Measurements from ENCODE around the gene DLGAP4. TPM values are rescaled to one million over a fixed set of nuclear protein-coding genes. Genes with fewer than 3 reads are reported as not detected.

DLGAP4 gene
- total RNA-seq, 1 experiment from 2014 or later, result 17.2 TPM

DNA sequence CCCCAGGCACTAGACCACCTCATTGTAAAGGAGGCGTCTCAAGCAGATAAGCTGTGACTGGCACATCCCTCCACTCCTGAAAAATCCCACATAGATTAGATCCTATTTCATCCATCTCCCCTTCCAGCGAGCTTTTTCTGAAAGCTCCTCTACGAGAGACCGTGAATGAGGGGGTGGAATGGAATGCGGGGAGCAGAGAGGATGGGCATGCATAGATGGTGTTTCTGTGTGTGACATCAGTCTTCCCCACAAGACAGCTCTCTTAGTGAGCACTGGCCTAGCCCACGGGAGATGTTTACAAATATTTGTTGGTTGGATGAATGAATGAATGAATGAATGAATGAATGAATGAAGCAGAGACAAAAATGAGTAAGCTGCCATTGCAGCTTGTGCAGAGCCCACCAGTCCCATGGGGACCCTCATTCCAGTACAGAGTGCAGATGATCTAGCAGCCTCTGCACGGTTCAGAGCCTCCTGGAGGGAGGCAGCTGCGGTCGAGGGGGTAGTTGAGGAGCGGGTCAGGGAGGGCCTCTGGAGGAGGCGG is 98.4 kb downstream of the DLGAP4 start:
- DNase-seq (ENCODE audit: low read depth), result no peak

- peak; percentile 60 for DNase-seq (ENCODE audit: low read depth)
These were observed 99.1 kb downstream of the DLGAP4 start for GRCh38 chr20:36405255-36405654.

DNA sequence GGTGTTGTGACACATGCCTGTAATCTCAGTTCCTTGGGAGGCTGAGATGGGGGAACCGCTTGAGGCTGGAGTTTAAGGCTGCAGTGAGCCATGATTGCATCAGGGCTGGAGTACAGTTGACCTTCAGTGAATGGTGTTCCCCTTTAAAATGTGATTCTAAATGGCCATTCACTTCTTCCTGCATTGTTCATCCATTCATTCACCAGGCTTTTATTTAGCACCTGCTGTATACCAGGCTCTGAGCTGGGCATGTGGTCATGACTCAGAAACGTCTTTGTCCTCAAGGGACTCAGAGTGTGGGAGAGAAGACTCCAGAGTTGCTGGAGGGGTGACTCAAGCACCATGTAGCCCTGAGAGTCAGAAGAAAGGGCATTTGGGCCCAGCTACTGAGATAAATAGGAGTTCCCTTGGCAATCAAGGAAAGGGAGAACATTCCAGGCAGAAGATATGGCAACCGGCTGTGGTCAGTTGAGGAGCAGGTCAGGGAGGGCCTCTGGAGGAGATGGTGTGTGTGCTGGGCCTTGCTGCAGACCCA is 101.1 kb downstream of the DLGAP4 start:
- peak; percentile 62 for DNase-seq (ENCODE audit: low read depth)

GRCh38 chr20:36408219-36408618 is 102.1 kb downstream of the DLGAP4 start:
- DNase-seq (ENCODE audit: low read depth), result peak; percentile 82

GRCh38 chr20:36411861-36412454 is 105.8 kb downstream of the DLGAP4 start:
- DNase-seq (ENCODE audit: low read depth), result no peak

DNA sequence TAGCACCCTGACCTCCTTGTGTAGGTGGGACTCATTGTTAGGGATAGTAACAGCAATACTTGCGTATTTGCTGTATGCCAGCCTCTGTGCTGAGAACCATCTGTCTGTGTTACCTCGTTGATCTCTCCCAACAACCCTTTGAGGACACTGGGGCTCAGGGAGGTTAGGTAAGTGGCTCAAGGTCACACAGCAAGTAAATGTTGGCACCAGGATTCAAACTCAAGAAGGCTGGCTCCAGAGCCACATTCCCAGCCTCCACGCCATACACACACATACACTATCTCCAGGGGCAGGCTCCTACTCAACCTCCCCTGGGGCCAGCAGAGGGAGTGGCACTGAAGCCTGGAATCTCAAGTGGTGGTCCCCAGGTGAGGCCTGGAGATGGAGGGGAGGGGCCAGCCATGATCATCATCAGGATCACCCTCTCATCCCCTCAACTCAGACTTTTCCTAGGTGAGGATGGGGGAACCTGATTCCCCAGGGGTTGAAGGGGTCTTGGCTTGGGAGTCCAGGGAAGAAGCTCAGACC is 109.4 kb downstream of the DLGAP4 start:
- no peak for DNase-seq (ENCODE audit: low read depth)

DNA sequence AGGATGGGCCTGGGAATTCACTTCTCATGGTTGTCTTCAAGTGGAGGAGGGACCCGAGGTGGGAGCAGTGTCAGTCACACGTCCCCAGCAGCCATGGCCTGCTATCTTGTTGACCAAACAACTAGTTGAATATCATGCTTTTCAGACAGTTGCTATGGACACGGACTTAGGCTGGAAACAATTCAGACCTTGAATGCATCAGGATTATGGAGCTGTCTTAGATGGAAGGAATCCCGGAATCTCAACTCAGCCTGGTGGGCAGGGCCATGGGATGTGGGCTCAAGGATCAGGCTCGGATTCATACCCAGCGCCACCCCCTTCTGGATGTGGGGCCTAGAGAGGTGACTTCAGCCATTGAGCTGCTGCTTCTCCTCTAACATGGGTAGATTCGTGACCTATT is 112.6 kb downstream of the DLGAP4 start:
- no peak for DNase-seq (ENCODE audit: low read depth)

DNA sequence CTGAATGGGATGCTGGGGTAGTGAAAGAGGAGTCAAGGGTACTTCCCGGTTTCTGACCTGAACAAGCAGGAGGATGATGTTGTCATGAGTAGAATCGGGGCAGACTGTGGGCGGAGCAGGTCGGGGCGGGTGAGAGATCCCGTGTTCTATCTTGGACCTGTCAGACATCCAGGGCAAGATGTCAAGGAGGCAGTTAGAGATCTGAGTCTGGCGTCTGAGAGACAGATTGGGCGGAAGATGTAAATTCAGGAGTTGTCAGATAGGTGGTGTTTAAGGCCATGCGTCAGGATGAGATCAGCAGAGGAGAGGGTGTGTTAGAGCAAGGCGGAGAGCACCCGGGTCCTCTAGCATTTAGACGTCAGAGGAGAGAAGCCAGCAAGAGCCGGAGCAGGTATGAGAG is 115.5 kb downstream of the DLGAP4 start:
- peak; percentile 38 for DNase-seq (ENCODE audit: low read depth)

DNA sequence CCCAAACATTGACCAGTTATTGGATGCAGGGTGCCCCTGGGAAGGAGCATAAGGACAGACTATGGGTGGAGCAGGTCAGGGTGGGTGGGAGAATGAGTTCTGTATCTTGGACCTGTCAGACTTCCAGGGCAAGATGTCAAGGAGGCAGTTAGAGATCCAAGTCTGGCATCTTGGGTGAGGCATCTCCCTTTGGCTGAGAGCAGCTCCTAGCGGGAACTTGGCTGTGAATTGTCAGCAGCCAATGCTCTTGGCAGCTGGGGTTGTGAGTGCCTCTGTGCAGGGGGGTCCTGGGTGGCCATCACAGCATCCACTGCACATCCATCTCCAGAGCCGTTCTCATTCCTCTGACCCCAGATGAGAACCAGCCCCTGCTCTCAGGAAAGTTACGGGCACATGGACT is 118.2 kb downstream of the DLGAP4 start:
- DNase-seq (ENCODE audit: low read depth), result no peak

GRCh38 chr20:36425166-36425565 is 119.0 kb downstream of the DLGAP4 start:
- DNase-seq (ENCODE audit: low read depth), result no peak

DNA sequence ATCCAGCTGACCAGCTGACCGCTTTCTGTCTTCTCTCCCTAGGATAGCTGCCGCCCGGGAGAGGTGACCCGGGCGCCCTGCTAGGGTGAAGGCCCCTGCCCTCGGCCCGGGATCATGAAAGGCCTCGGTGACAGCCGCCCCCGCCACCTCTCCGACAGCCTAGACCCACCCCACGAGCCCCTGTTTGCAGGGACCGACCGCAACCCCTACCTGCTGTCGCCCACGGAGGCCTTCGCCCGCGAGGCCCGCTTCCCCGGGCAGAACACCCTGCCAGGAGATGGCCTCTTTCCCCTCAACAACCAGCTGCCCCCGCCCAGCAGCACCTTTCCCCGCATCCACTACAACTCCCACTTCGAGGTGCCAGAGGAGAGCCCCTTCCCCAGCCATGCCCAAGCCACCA is 125.5 kb downstream of the DLGAP4 start:
- no peak for DNase-seq (ENCODE audit: low read depth)

- no peak for DNase-seq (ENCODE audit: low read depth)
These were observed 126.0 kb downstream of the DLGAP4 start for GRCh38 chr20:36432096-36432495.

GRCh38 chr20:36434383-36434782 is 128.2 kb downstream of the DLGAP4 start:
- DNase-seq (ENCODE audit: low read depth), result no peak

DNA sequence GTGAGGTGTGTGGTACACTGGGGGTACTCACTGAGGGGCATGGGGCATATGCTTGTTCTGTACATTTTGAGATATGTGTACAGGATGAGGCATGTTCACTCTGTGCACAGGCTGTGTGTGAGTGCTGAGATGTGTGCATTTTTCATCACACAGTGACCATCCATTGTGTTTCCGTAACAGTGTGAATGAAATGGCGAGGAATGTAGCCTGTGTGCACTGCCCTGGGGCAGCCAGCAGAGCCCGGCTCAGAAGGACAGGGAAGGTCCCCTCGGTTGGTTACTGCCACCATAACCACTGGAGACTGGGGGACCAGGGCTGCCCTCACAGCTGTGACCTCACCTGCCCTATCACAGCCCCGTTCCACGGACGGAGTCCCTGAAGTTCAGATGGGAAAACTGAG is 129.0 kb downstream of the DLGAP4 start:
- DNase-seq (ENCODE audit: low read depth), result no peak

DNA sequence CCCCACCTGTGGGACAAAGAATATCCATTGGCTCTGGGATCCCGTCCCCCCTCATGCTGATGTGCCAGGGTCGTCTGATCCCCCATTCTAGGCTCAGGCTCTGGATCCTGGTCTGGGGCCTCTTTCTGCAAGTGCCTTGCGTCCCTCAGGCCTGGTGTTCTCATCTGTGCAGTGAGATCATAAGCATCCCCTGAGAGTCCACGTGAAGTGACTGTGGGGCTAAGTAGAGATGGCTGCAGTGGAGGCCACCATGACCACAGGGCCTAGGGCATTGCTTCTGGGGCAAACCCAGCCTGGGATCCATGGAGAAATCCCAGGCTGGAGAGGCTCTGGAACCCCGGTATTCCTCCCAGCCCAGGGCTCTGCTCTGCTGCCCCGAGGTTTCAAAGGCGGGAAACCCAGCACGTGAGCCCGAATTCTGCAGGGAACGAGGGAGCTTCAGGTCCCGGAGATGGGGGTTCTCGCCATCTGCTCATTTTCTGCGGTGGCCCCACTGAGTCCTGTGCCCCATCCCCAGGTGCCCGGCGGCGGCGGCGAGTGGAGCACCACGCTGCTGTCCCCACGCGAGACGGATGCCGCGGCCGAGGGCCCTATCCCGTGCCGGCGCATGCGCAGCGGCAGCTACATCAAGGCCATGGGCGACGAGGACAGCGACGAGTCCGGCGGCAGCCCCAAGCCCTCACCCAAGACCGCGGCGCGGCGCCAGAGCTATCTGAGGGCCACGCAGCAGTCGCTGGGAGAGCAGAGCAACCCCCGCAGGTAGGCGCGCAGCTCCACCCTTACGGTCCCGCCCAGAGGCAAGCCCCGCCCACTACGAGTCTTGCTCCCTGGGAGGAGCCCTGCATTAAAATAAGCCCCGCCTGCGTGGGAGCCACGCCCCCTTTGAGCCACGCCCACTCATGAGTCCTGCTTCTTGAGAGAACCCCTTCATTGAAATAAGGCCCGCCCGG is 129.7 kb downstream of the DLGAP4 start:
- peak; percentile 57 for DNase-seq (ENCODE audit: low read depth)

DNA sequence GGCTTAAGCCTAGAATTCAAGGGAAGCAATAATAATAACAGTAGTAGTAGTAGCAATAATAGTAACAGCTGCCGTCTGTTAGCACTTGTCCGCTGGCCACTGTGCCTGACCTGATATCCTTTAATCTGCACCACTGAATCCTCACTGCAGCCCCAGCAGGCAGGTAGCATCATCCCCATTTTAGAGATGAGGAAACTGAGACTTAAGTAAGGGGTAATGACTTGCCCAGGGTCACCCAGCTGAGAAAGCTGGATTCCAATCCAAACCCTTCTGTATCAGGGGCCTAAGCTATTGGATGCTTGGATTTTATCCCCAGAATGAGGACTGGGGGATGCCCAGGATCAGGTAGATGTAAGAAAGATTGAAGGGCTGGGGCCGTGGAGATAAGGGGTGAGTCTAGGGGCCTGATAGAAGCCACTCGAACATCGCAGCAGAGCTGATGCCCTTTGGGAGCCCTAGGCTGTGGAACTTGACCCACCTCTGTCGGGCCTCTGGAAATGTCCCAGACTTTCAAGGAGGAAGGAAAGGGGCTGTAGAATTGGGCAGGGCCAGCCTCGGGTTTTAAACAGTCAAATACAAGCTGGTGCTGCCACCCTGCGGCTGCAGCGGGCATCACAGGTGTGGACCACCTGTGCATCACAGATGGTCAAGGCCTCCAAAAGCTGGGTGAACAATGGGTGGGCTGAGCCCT is 133.0 kb downstream of the DLGAP4 start:
- DNase-seq (ENCODE audit: low read depth), result peak; percentile 64

- no peak for DNase-seq (ENCODE audit: low read depth)
These were observed 133.6 kb downstream of the DLGAP4 start for GRCh38 chr20:36439731-36440072.

DNA sequence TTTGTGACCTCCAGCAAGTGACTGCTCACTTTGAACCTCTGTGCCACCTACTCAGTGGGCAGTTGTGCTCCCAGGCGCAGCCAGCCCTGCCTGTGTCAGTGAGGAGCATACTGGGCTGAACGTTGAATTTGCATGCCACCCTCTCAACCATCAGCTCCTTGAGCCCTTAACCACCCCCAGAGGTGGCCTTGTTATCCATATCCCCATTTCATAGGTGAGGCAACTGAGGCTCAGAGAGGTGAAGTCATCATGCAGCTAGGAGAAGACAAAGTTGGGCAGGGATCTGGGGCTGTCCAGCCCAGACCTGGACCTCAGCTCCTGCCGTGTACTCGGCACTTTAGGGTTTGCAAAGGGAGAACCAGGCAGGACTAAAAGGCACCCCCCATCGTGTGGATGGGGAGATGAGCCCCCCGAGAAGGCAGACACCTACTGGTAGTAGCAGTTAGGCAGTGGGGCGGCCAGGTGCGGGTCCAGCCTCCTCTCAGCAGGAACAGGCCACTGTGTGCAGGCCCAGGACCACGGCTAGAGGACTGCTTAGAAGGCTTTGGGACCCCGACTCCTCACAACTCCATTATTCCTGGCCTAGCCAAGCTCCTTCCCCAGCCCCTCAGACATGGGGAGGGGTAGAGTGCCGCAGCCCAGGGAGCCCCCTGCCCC is 134.4 kb downstream of the DLGAP4 start:
- DNase-seq (ENCODE audit: low read depth), result no peak

- no peak for DNase-seq (ENCODE audit: low read depth)
These were observed 134.9 kb downstream of the DLGAP4 start for GRCh38 chr20:36441027-36441414.

- no peak for DNase-seq (ENCODE audit: low read depth)
These were observed 135.3 kb downstream of the DLGAP4 start for GRCh38 chr20:36441416-36441815.

DNA sequence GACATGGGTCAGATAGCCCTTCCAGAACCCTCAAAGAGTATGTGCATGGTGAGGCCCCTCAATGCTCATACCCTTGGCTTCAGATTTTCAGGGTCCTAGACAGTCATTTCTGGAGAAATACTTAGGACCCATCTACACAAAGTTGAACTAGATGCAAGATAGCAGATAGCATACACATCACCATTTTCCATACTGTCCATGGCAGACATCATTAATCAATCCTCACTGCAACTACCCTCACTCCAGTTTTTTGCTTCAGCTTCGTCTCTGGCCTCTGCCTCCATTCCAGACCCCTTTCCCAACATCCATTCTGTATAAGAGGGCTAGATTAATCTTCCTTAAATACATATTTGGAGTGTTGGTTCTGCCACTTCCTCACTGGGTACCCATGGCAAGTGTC is 139.7 kb downstream of the DLGAP4 start:
- no peak for DNase-seq (ENCODE audit: low read depth)
